GM12872 (cell line): ENCODE results near the gene ERC2.

ENCODE experiments used
- TF ChIP-seq, protein P1 (sequence below): IDR thresholded peaks from 3 replicates; pipeline ENCODE4 v1.5.1; 2011; ENCODE audit warnings: low read depth, mild to moderate bottlenecking, low read length, moderate library complexity; ENCODE audit not compliant: insufficient read depth

Gene ERC2

DNA sequence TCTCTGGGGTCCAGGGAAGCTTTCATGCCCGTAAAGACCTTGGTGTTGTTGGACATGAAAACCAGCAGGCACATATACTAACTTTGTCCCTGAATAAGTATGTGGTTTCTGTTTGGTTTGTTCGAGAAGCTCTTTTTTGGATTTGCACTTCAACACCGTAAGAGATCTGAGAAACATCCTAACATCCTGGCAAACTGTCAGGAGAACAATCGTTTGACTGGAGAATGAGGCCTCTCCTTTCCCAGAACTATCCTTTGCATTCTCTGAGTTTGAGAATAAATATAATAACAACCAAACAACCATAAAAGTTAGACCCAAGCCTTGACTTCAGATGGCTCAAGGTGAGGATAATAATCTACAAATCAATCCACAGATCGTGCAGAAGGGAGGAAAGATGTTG lies 750.8 kb downstream of the ERC2 start:
- TF ChIP-seq, protein P1, sequence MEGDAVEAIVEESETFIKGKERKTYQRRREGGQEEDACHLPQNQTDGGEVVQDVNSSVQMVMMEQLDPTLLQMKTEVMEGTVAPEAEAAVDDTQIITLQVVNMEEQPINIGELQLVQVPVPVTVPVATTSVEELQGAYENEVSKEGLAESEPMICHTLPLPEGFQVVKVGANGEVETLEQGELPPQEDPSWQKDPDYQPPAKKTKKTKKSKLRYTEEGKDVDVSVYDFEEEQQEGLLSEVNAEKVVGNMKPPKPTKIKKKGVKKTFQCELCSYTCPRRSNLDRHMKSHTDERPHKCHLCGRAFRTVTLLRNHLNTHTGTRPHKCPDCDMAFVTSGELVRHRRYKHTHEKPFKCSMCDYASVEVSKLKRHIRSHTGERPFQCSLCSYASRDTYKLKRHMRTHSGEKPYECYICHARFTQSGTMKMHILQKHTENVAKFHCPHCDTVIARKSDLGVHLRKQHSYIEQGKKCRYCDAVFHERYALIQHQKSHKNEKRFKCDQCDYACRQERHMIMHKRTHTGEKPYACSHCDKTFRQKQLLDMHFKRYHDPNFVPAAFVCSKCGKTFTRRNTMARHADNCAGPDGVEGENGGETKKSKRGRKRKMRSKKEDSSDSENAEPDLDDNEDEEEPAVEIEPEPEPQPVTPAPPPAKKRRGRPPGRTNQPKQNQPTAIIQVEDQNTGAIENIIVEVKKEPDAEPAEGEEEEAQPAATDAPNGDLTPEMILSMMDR: no peak

DNA sequence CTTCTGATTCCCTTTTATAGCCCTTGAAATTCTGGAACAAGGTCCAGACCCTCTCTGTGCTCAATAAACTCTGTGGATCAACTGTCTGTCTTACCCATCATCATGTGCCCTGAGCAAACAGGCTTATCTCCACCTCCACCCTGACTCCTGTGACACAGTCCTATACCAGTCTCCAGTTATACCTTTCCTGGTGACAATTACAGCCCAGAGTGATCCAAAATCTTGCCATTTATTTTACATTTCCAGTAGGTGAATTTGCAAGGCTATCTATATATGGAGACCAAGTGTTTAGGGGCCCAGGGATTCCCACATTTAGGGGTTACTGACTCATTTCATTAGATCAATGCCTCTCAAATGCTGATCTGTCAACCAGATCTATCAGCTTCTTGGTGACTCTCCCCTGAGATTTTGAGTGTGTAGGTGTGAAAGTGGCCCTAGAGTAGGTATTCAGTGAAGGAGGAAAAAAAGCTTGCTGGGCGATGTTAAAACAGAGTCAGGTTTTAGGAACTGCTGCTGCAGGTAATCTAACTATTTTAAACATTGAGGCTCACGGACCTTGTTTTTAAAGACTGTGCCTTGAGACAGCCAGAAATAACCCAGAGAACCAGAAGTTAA lies 751.5 kb downstream of the ERC2 start:
- TF ChIP-seq, protein P1: no peak

DNA sequence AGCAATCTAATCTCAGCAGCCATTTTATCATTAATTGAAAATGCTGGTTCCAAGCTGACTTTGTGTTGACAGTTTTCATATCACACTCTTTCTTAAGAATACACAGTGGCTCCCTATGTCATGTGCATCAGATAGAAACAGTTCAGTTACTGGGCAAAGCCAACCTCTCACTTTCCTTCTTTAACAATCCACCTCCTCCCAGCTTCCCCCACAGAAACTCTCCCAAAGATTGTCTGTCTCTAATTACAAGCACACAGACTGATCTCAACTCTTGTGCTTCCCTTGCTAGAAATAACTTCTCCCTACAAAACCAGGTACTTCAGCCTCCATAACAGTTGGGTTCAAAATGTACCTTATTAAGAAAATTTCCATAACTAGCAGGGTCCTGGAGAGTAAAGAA lies 752.2 kb downstream of the ERC2 start:
- TF ChIP-seq, protein P1: no peak

DNA sequence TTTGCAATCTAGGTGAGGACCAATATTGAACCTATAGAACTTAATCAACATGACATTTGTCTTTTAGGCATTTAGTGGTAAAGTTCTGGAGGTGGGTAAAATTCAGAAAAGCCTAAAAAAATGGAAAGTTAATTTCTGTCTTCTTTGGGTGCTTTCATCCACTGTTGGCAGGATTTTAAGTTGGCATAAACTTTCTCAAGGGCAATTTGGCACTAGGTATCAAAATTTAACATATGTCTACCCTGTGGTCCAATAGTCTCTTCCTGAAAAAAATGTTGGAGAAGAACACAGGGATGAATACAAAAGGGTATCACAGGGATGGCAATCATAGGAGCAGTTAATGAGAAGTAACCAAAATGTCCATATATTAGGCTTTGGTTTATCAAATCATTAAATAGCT lies 754.2 kb downstream of the ERC2 start:
- TF ChIP-seq, protein P1: no peak

DNA sequence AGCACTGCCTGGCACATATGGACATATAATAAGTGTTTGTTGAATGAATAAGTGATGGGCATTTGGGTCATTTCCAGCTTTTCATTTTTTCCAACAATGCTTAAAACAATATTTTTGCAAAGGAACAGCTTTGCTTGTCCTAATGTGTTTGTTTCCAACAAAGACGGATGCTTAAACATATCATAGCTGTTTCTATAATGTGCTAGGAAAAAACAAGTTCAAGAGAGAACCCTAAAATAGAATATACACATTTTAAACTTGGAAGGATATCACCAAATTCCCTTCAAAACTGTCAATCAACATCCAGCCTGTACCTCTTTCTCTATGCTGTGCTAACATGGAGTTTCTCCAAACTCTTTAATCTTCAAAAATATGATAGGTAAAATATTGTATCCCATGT lies 756.6 kb downstream of the ERC2 start:
- TF ChIP-seq, protein P1: no peak

DNA sequence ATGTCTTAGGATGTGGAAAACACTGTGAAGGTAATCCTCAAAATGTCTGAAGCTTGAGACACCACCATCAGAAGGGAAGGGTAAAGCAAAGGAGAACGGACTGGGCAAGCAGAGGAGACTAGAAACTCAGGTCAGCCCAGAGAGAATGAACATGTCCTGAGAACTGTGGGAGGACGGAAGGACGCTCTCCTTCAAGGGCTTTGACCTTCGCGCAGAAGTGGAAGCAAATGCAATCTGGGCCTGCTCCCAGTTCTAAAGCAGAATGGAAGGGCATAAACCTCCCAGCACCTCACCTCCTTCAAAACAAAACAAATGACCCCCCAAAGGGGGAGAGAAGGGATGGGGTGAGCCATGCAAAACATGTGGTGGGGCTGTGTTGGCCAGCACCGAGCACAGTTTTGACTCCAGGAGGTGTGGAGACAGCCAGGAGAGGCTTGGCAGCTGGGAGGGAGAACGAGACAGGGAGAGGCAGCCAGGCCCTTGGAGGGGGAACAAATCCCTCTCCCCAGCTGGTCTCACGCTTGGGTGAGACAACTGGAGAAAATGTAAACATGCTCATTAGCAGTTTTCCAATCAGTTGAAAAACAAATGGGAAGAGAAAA lies 758.8 kb downstream of the ERC2 start:
- TF ChIP-seq, protein P1: no peak

DNA sequence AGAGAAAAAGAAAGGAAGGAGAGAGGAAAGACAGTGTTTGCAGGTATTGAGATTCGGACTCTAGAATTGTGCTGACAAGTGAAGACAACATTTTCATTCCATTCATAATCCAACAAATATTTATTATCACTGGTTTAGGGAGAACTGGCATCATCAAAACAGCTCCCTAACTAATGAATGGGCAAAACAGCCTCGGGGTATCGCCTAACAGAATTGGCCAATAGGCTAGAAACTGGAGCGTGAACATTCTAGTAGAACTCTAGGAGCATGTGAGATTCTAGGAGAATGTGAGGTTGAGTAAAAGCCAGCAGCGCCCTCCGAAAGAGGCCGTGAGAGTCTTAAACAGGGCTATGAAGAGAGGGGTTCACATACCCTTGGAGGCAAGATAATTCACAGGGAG lies 759.3 kb downstream of the ERC2 start:
- TF ChIP-seq, protein P1: no peak
